Psoas muscle (tissue), 8 donors: ENCODE data around the gene FAM135A. TPM values are rescaled to one million over a fixed set of nuclear protein-coding genes. Genes with fewer than 3 reads are reported as not detected.

ENCODE experiments used
- ATAC-seq, 4 donors: fragments of 200-7000 bp; cut with Tn5 transposase; one replicate each; pipeline ENCODE4 v1.9.1; 2020; ENCODE audit warnings: moderate library complexity in 3 of 4, mild to moderate bottlenecking in 2 of 4
- DNase-seq, 2 donors: peaks; one replicate each; pipeline ENCODE4 v3.0.0-alpha.2; 2020
- H3K27ac ChIP-seq: fragments of 200-600 bp; one replicate; pipeline ENCODE4 v1.8.0; 2022
- H3K27me3 ChIP-seq, 3 donors: fragments of 200-600 bp in 1 of 3; one replicate each; pipeline versions ENCODE4 v1.6.1 to v1.8.0; 2013 to 2022; ENCODE audit warnings: low read length in 2 of 3, mild to moderate bottlenecking in 2 of 3, moderate library complexity in 1 of 3; ENCODE audit not compliant: insufficient read depth in 3 of 3
- H3K36me3 ChIP-seq, 2 donors: fragments of 200-600 bp in 1 of 2; one replicate each; pipeline versions ENCODE4 v1.6.1 to v1.8.0; 2013 to 2022; ENCODE audit warnings: low read depth in 1 of 2, mild to moderate bottlenecking in 1 of 2, moderate library complexity in 1 of 2; ENCODE audit not compliant: insufficient read depth in 1 of 2
- H3K4me1 ChIP-seq: fragments of 200-600 bp; one replicate; pipeline ENCODE4 v1.8.0; 2022
- H3K4me3 ChIP-seq: fragments of 200-600 bp; one replicate; pipeline ENCODE4 v1.8.0; 2022; ENCODE audit warnings: mild to moderate bottlenecking
- H3K9me3 ChIP-seq: fragments of 200-600 bp; one replicate; pipeline ENCODE4 v1.8.0; 2022
- CTCF ChIP-seq: fragments of 200-600 bp; IDR thresholded peaks from one replicate; pipeline ENCODE4 v1.8.0; 2022; ENCODE audit warnings: antibody characterized with exemption
- WGBS, 3 donors: extraction: QIAGEN DNeasy Blood & Tissue Kit; methylation state at CpG; one replicate each; pipeline versions ENCODE4 v1.1.6 to v1.1.7; 2013; 5-methylcytosine and 5-hydroxymethylcytosine counted together
- intact Hi-C, 2 donors: fragments of 100-400 bp; cut with DNase I; formaldehyde crosslinking; loops; one replicate each; pipeline versions ENCODE4 v1.11.0 to v1.14.2; 2022
- polyA plus RNA-seq, 3 donors: library from polyadenylated mRNA; stranded (reverse); fragments of 200-250 nt; gene quantifications; one replicate each; pipeline ENCODE4 v1.2.3, GENCODE V29; 2013
- total RNA-seq, 4 donors: library from RNA; stranded (reverse); fragmentation: NEBNext Ultra II Directional in 2 of 4; extraction: Animal tissue kit (Norgen Biotek cat#: 25700) in 2 of 4; gene quantifications; one replicate each; pipeline versions ENCODE4 v1.2.1 to v1.2.4, GENCODE V29; 2021 to 2023
- donor health status: healthy with polysubstance abuse.
- donor health status: DM: no; HTN: no; CAD: no; lungs with moderate emphysema.
- donor health status: Bipolar disorder and iron deficiency.
- donor health status: healthy.
- donor health status: DM: yes; HTN: yes; CAD: no.
- donor health status: DM: no; HTN: no; CAD: no.
- donor health status: DM: no; HTN: no; CAD: no.
- donor health status: DM: yes; HTN: yes; CAD: no.

FAM135A gene
- total and polyA plus RNA-seq, 7 donors, result 2.3 to 9.1 (median 4.3) TPM

GRCh38 chr6:70396796-70397729 lies 16.2 kb upstream of the FAM135A start:
- ATAC-seq, result no peak
- intact Hi-C loops, result no loop called here
- H3K27me3 ChIP-seq, result peaks cover 0 to 2% (median under 1%) of the 10 kb centered on the region in 3 donors
- 65 to 73% (median 68%) methylated on average over 10 of the region's 10 CpGs for WGBS, 3 donors
- H3K4me3 ChIP-seq, result no peak overlapping the region
- no peaks in the 10 kb centered on the region for H3K9me3 ChIP-seq
- no peak for DNase-seq
- TF ChIP-seq CTCF, result no peak
- H3K4me1 ChIP-seq, result no peaks in the 10 kb centered on the region
- no peaks in the 10 kb centered on the region for H3K36me3 ChIP-seq
- no peak overlapping the region for H3K27ac ChIP-seq

- WGBS, 3 donors, result 59 to 72% (median 66%) methylated on average over 7 of the region's 7 CpGs
- Histone ChIP-seq H3K27ac (no peak overlapping the region), H3K9me3 (no peaks in the 10 kb centered on the region), H3K4me1 (no peaks in the 10 kb centered on the region), H3K4me3 (no peak overlapping the region), H3K27me3 (no peaks in the 10 kb centered on the region), H3K36me3 (no peaks in the 10 kb centered on the region)
- no peak for TF ChIP-seq CTCF
- intact Hi-C loops, result no loop called here
- DNase-seq (no peak), ATAC-seq (peak in 3 of 4 donors; percentile 50 to 75 (median 59))
Observed at GRCh38 chr6:70398783-70399728, 14.3 kb upstream of the FAM135A start.

- 88 to 89% (median 88%) methylated on average over 1 of the region's 1 CpG for WGBS, 3 donors
- no peak for ATAC-seq
- TF ChIP-seq CTCF, result no peak
- no peaks in the 10 kb centered on the region for H3K36me3 ChIP-seq
- no peak overlapping the region for H3K27ac ChIP-seq
- intact Hi-C loops, result no loop called here
- H3K27me3 ChIP-seq, result peaks cover 0 to 4% (median 3%) of the 10 kb centered on the region in 3 donors
- H3K4me1 ChIP-seq, result no peaks in the 10 kb centered on the region
- H3K9me3 ChIP-seq, result no peaks in the 10 kb centered on the region
- no peak for DNase-seq
- H3K4me3 ChIP-seq, result no peak overlapping the region
Observed at GRCh38 chr6:70404658-70405057, 8.7 kb upstream of the FAM135A start.

DNA sequence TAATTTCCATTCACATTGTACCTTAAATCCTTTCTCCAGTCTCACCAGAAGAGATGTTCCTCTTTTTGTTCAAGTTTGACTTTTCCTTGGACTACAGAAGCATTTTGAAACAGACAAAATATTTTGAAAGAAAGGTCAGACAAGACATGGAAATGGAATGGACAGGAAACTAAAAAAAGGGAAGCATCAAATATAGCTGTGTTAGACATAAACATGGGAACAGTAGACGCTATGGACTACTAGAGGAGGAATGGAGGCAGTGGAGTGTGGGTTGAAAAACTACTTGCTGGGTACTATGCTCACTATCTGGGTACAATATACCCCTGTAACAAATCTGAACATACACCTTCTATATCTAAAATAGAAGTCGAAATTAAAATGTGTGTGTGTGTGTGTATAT lies 4.1 kb upstream of the FAM135A start:
- Histone ChIP-seq H3K27me3 (peaks cover 0 to 4% (median 3%) of the 10 kb centered on the region in 3 donors), H3K27ac (no peak overlapping the region), H3K9me3 (no peaks in the 10 kb centered on the region), H3K4me1 (no peaks in the 10 kb centered on the region), H3K4me3 (no peak overlapping the region), H3K36me3 (no peaks in the 10 kb centered on the region)
- intact Hi-C loops, result no loop called here
- no peak for TF ChIP-seq CTCF
- ATAC-seq (no peak), DNase-seq (no peak)
- WGBS, 3 donors, result 51 to 81% (median 73%) methylated on average over 2 of the region's 2 CpGs
